Small intestine (tissue), 7 donors: Measurements from ENCODE around the gene ASCL2. TPM values are rescaled to one million over a fixed set of nuclear protein-coding genes. Genes with fewer than 3 reads are reported as not detected.

Source experiments
- DNase-seq, 2 donors: peaks; one replicate each; pipeline versions ENCODE4 v3.0.0 to v3.0.0-alpha.2; 2013
- FAIRE-seq: peaks from 2 replicates; lab custom pipeline; 2012; peaks lifted over from hg19 to GRCh38; lab: Jason Lieb, UNC
- H3K27ac ChIP-seq, 3 donors: one replicate each; pipeline ENCODE4 v1.5.1; 2013; ENCODE audit warnings: low read length in 2 of 3, mild to moderate bottlenecking in 2 of 3, control low read depth in 1 of 3, inconsistent platforms in 1 of 3, low read depth in 1 of 3, moderate library complexity in 1 of 3
- H3K27me3 ChIP-seq, 3 donors: one replicate each; pipeline ENCODE4 v1.6.1; 2013; ENCODE audit warnings: low read length in 3 of 3, inconsistent platforms in 1 of 3; ENCODE audit not compliant: control insufficient read depth in 3 of 3, insufficient read depth in 3 of 3
- H3K36me3 ChIP-seq, 3 donors: one replicate each; pipeline ENCODE4 v1.6.1; 2013; ENCODE audit warnings: low read length in 3 of 3, inconsistent platforms in 1 of 3, low read depth in 1 of 3, mild to moderate bottlenecking in 1 of 3, moderate library complexity in 1 of 3; ENCODE audit not compliant: control insufficient read depth in 3 of 3, insufficient read depth in 2 of 3
- H3K4me1 ChIP-seq, 3 donors: one replicate each; pipeline ENCODE4 v1.6.1; 2013; ENCODE audit warnings: low read length in 2 of 3, inconsistent platforms in 1 of 3, low read depth in 1 of 3, mild to moderate bottlenecking in 1 of 3, moderate library complexity in 1 of 3; ENCODE audit not compliant: control insufficient read depth in 3 of 3, insufficient read depth in 2 of 3
- H3K4me3 ChIP-seq, 3 donors: one replicate each; pipeline ENCODE4 v1.5.1; 2013; ENCODE audit warnings: low read length in 3 of 3, control low read depth in 1 of 3, inconsistent platforms in 1 of 3, low read depth in 1 of 3, mild to moderate bottlenecking in 1 of 3, moderate library complexity in 1 of 3
- H3K9me3 ChIP-seq, 2 donors: one replicate each; pipeline ENCODE4 v1.6.1; 2013; ENCODE audit warnings: low read depth in 1 of 2, low read length in 1 of 2; ENCODE audit not compliant: control insufficient read depth in 2 of 2, insufficient read depth in 1 of 2
- WGBS, 3 donors: extraction: QIAGEN DNeasy Blood & Tissue Kit; methylation state at CpG; one replicate each; pipeline ENCODE4 v1.1.7; 2013; 5-methylcytosine and 5-hydroxymethylcytosine counted together
- polyA plus RNA-seq, 4 donors: library from polyadenylated mRNA; stranded (reverse) in 3 of 4; unstranded in 1 of 4; fragments of 200-250 nt in 3 of 4; fragments of 120-200 nt in 1 of 4; gene quantifications; one replicate each; pipeline versions ENCODE4 v1.2.1 to v1.2.3, GENCODE V29; 2013
- donor health status: healthy with polysubstance abuse.
- donor health status: control.
- donor health status: control.
- donor health status: Bipolar disorder and iron deficiency.
- donor health status: healthy.

Gene ASCL2
- polyA plus RNA-seq, 4 donors, result 0.89 to 16.5 (median 9.4) TPM

DNA sequence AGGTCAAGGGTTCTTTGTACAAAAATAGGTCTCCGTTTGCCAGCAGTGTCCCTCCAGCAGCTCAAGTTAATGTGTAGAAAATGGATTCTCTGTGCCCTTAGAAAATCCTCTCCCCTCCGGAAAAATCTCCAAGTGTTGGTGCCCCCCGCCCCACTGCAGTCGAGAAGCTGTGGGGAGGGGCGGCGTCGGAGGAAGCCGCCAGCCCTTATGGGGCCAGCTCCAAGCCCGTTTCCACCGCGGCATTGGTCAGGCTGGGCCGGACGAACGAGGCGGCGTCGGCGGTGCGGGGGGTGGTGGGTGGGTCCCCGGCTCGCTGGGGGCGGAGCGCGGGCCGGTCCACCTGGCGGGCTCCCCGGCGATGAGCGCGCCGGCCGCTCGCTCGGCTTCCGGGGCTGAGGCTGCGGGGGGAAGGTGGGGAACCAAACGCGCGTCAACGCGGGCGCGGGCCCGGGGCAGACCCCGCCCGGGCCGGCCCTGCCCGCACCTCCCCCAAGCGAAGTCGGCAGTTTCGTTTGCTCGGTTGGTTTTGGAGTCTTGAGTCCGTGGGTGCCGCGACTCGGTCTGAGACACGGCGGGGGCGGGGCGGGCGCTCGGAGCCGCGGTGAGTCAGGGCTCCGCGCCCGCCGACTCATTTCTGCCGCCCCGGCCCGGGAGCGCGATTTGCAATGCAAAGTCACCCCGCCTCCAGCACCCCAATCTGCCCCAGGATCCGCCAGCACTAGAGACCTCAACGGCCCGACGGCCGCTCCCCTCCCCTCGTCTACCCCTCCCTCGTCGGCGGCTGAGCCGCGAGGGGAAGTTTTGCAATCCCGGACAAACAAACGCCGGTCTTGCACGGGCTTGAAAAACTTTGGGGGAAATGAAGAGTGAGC lies 1.4 kb downstream of the ASCL2 start:
- DNase-seq, result peak; percentile 31 to 75
- Histone ChIP-seq H3K27me3 (peaks cover 0 to 29% (median 5%) of the 10 kb centered on the region in 3 donors), H3K4me1 (peaks cover 0 to 12% (median 3%) of the 10 kb centered on the region in 3 donors), H3K4me3 (peak overlapping the region in 2 of 3 donors; percentile 50 to 55), H3K27ac (peak overlapping the region; percentile 6 to 75 (median 67)), H3K36me3 (peaks cover 0 to 34% (median 0%) of the 10 kb centered on the region in 3 donors), H3K9me3 (peaks cover 0 to 2% of the 10 kb centered on the region in 2 donors)
- no peak for FAIRE-seq
- WGBS, 3 donors, result 1 to 2% (median 1%) methylated on average over 67 to 89 of the region's 89 CpGs

DNA sequence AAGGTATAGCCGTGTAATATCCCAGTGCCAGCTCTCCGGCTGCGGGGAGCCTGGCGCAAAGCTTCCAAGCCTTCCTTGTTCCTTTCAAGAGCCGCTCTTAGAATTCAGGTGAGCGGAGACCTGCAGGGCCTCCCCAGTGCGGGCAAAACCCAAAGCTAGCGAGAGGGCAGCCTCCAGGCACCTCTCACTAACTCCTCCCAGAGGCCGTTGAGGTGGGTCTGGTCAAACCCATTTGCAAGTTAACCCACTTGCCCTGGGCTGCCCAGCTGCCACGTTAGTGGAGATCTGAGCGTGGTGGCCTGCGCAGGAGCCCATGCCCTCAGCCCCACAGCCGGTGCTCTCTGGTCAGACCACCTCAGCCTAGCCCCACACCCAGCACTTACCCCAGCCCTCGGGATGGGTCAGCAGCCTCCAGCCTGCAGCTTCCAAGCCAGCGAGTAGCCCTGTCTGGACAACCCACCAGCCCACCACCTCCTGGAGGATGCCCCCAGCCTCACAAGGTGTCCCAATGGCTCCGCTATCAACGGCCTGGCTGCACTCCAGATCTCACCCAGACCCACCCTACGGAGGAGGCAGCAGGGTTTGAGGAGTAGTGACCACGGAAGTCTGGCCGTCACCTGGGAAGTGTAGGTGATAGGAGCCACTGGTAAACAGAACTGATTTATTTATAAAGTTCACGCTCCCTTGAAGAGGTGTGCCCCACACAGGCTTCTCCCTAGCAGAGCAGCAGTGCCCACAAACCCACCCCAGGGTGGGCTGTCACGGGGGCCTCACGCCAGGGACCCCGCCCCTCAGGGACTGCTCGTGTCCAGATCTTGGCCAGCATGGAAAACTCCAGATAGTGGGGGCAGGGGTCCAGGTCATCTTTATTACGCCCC lies 2.3 kb downstream of the ASCL2 start:
- Histone ChIP-seq H3K36me3 (peaks cover 0 to 36% (median 0%) of the 10 kb centered on the region in 3 donors), H3K27ac (peak overlapping the region in 2 of 3 donors; percentile 14 to 67), H3K9me3 (peaks cover 0 to 2% of the 10 kb centered on the region in 2 donors), H3K4me3 (peak overlapping the region in 2 of 3 donors; percentile 42 to 50), H3K27me3 (peaks cover 0 to 29% (median 5%) of the 10 kb centered on the region in 3 donors), H3K4me1 (peaks cover 0 to 20% (median 3%) of the 10 kb centered on the region in 3 donors)
- DNase-seq (no peak), FAIRE-seq (no peak)
- WGBS, 3 donors, result 11 to 58% (median 46%) methylated on average over 26 of the region's 26 CpGs

- no peak for FAIRE-seq
- Histone ChIP-seq H3K27me3 (peaks cover 0 to 23% (median 5%) of the 10 kb centered on the region in 3 donors), H3K36me3 (peaks cover 0 to 36% (median 0%) of the 10 kb centered on the region in 3 donors), H3K4me3 (peak overlapping the region in 1 of 3 donors; percentile 42), H3K9me3 (no peaks in the 10 kb centered on the region), H3K4me1 (peaks cover 0 to 28% (median 3%) of the 10 kb centered on the region in 3 donors), H3K27ac (peak overlapping the region in 2 of 3 donors; percentile 14 to 67)
- WGBS, 3 donors, result 19 to 63% (median 43%) methylated on average over 12 of the region's 12 CpGs
- no peak for DNase-seq
These were observed 3.0 kb downstream of the ASCL2 start for GRCh38 chr11:2267306-2267850.

GRCh38 chr11:2266586-2267305 lies 3.6 kb downstream of the ASCL2 start:
- peak overlapping the region in 1 of 3 donors; percentile 42 for H3K4me3 ChIP-seq
- H3K27me3 ChIP-seq, result peaks cover 0 to 17% (median 5%) of the 10 kb centered on the region in 3 donors
- peaks cover 0 to 34% (median 3%) of the 10 kb centered on the region in 3 donors for H3K4me1 ChIP-seq
- peaks cover 0 to 36% (median 0%) of the 10 kb centered on the region in 3 donors for H3K36me3 ChIP-seq
- DNase-seq (no peak), FAIRE-seq (no peak)
- 27 to 78% (median 46%) methylated on average over 26 of the region's 26 CpGs for WGBS, 3 donors
- no peak overlapping the region for H3K27ac ChIP-seq
- H3K9me3 ChIP-seq, result no peaks in the 10 kb centered on the region

DNA sequence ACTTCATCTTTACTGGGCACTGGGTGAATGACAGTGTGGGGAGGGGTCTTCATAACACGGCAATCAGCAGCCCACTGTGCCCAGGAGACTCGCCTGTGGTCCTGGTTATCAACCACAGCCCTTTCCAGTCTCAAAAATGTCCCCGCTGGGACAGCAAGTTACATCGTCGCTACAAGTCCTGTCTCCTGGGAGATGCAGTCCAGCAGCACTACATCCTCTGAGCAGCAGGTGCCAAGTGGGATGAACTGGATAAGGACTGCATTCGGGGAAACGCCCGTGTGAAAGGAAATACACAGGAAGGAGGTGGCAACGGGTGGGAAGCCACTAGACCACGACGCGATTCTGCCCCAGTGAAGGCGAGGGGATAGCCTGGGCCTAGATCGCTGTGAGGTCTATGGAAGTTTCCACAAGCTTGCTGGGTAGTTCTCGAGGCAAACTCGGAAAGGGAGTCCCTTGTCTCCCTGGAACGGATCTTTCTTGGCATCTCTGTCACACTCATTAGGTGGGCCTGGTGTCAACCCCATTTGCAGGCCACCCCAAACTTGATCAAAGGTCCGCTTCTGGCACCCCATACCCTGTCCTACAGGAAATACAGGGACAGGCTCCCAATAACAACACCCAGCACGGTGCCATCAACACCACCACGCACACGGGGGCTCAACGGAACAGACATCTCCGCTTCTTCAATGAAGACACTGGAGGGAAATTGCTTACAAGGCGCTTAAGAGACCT lies 4.4 kb downstream of the ASCL2 start:
- DNase-seq (no peak), FAIRE-seq (no peak)
- H3K9me3 ChIP-seq, result no peaks in the 10 kb centered on the region
- H3K36me3 ChIP-seq, result peaks cover 0 to 36% (median 0%) of the 10 kb centered on the region in 3 donors
- H3K4me3 ChIP-seq, result no peak overlapping the region
- H3K4me1 ChIP-seq, result peaks cover 0 to 39% (median 3%) of the 10 kb centered on the region in 3 donors
- H3K27ac ChIP-seq, result peak overlapping the region in 2 of 3 donors; percentile 39 to 60
- 24 to 55% (median 44%) methylated on average over 24 of the region's 24 CpGs for WGBS, 3 donors
- peaks cover 0 to 10% (median 3%) of the 10 kb centered on the region in 3 donors for H3K27me3 ChIP-seq

GRCh38 chr11:2265396-2265795 lies 5.0 kb downstream of the ASCL2 start:
- peaks cover 0 to 5% (median 0%) of the 10 kb centered on the region in 3 donors for H3K27me3 ChIP-seq
- no peak for FAIRE-seq
- no peak overlapping the region for H3K4me3 ChIP-seq
- H3K9me3 ChIP-seq, result no peaks in the 10 kb centered on the region
- peak overlapping the region; percentile 17 to 71 (median 39) for H3K27ac ChIP-seq
- DNase-seq, result peak; percentile 49 to 59
- peaks cover 0 to 36% (median 0%) of the 10 kb centered on the region in 3 donors for H3K36me3 ChIP-seq
- WGBS, 3 donors, result 7 to 24% (median 17%) methylated on average over 2 of the region's 2 CpGs
- peaks cover 0 to 36% (median 3%) of the 10 kb centered on the region in 3 donors for H3K4me1 ChIP-seq
